AG04449 (cell line): ENCODE results near the gene TIMMDC1.

Experiments
- CTCF ChIA-PET: fragments of 350-600 bp; formaldehyde crosslinking; extraction: SDS; loops from one replicate; lab custom pipeline; 2021; ENCODE audit warnings: antibody characterized with exemption; lab: Yijun Ruan, JAX
- POLR2A ChIA-PET: fragments of 400-600, 350-600 bp; formaldehyde crosslinking; extraction: SDS; loops from one replicate; lab custom pipeline; 2020; ENCODE audit warnings: antibody characterized with exemption, inconsistent platforms; lab: Yijun Ruan, JAX
- DNase-seq: peaks from one replicate; pipeline ENCODE4 v3.0.0-alpha.2; 2010; ENCODE audit warnings: low read depth, low spot score
- H3K4me3 ChIP-seq: 2 replicates; pipeline ENCODE4 v1.5.1; 2011; ENCODE audit warnings: low read depth, mild to moderate bottlenecking, control low read depth, low read length
- CTCF ChIP-seq: IDR thresholded peaks from one replicate; pipeline ENCODE4 v1.5.1; 2011; ENCODE audit warnings: mild to moderate bottlenecking, moderate library complexity, low read length, control low read depth, inconsistent platforms; ENCODE audit not compliant: insufficient read depth; ENCODE audit errors: missing control alignments

Gene TIMMDC1

GRCh38 chr3:119571230-119571629, 72.9 kb downstream of the TIMMDC1 start:
- ChIA-PET POLR2A (no interaction called here), CTCF (no interaction called here)
- TF ChIP-seq CTCF: no peak
- H3K4me3 ChIP-seq: no peak overlapping the region
- no peak for DNase-seq

GRCh38 chr3:119571688-119572087, 73.3 kb downstream of the TIMMDC1 start:
- ChIA-PET CTCF (no interaction called here), POLR2A (no interaction called here)
- DNase-seq: no peak
- H3K4me3 ChIP-seq: no peak overlapping the region
- TF ChIP-seq CTCF: no peak
